ENCODE data around the gene TTC9C. TPM values are rescaled to one million over a fixed set of nuclear protein-coding genes. Genes with fewer than 3 reads are reported as not detected.

Gene TTC9C
- total and polyA plus RNA-seq, 2 of the 13 experiments (the other 11 are each of a cell fraction or from before 2014, with no cell fraction given) = 28.0 to 36.4 TPM

DNA sequence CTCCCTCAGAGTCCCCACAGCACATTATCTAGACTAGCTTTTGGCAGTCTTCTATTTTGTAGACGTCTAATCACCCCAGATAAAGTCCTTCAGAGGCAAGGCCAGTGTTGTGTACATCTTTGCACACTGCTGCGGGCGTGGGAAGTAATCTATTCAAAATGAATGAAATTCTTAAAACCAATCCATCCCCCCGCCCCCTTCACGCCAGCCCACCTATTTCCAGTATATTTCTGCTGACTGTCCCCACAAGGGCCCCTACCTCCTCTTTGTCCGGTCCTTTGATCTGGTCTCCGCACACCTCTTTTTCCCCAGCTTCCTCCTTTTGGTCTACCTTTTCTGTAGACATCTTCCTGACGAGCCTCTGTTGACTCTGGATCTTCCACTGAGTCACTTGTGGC is 21.4 kb upstream of the TTC9C start:
- Histone ChIP-seq H3K36me3 (replicated peaks in 1 of 2; ENCODE audit: control insufficient read depth in 1 of 2, insufficient read depth in 2 of 2, low read length in 2 of 2) (peaks cover 9 to 34% of the 10 kb centered on the region in 2 experiments), H3K4me3 (replicated peaks in 1 of 3; ENCODE audit: insufficient read depth in 1 of 3, low read depth in 2 of 3, low read length in 3 of 3) (no peak overlapping the region), H4K20me1 (ENCODE audit: insufficient read depth, low read length) (peaks cover 6% of the 10 kb centered on the region; the same call in 1 of the 2 replicates), H3K27ac (ENCODE audit: extremely low read length, insufficient read depth, low read length) (peak overlapping the region; percentile 49), H3K9ac (ENCODE audit: insufficient read depth, low read depth, low read length) (no peak overlapping the region), H2AFZ (ENCODE audit: low read length) (no peak overlapping the region), H3K4me1 (ENCODE audit: insufficient read depth, low read length) (peaks cover 18% of the 10 kb centered on the region), H3K79me2 (ENCODE audit: insufficient read depth, low read length) (no peaks in the 10 kb centered on the region), H3K9me3 (ENCODE audit: low read length) (no peaks in the 10 kb centered on the region), H3K27me3 (ENCODE audit: control insufficient read depth in 1 of 2, insufficient read depth in 2 of 2, low read length in 2 of 2) (no peaks in the 10 kb centered on the region), H3K4me2 (ENCODE audit: low read depth, low read length) (peak overlapping the region; percentile 99; the same call in 1 of the 2 replicates)
- ATAC-seq (no peak), DNase-seq (ENCODE audit: low spot score) (no peak), FAIRE-seq (no peak)
- CTCF ChIA-PET (ENCODE audit: low intra/inter-chr PET ratio, low total read pairs) = no interaction called here
- TF ChIP-seq ZNF556 (CRISPR knock-in tag; IDR thresholded peaks at IDR 0.05; ENCODE audit: borderline replicate concordance) (no peak), KMT2A (CRISPR knock-in tag; IDR thresholded peaks at IDR 0.05) (no peak), RFX3 (CRISPR knock-in tag; IDR thresholded peaks at IDR 0.05) (no peak), JUNB (CRISPR knock-in tag; IDR thresholded peaks at IDR 0.05; ENCODE audit: borderline replicate concordance) (no peak), ZNF891 (CRISPR knock-in tag; IDR thresholded peaks at IDR 0.05) (no peak), TEAD2 (CRISPR knock-in tag; IDR thresholded peaks at IDR 0.05) (no peak), ZNF326 (CRISPR knock-in tag; IDR thresholded peaks at IDR 0.05; ENCODE audit: borderline replicate concordance) (no peak)
- TF ChIP-seq, protein P1, sequence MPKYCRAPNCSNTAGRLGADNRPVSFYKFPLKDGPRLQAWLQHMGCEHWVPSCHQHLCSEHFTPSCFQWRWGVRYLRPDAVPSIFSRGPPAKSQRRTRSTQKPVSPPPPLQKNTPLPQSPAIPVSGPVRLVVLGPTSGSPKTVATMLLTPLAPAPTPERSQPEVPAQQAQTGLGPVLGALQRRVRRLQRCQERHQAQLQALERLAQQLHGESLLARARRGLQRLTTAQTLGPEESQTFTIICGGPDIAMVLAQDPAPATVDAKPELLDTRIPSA (CRISPR knock-in tag; IDR thresholded peaks at IDR 0.05; ENCODE audit: borderline replicate concordance) = no peak
- in situ Hi-C loops (cut with HindIII; ENCODE audit: extremely low pct_ligation_motif_present, low pct_unique_long_range_greater_than_20kb) = loop anchor here (10.0 kb wide), 1 partner anchor 312 kb away; no protein-coding TSS in a partner anchor
- BruUV-seq (replicated peaks) = no TSS peak
- 95% methylated on average over 8 of the region's 8 CpGs for WGBS (ENCODE audit: low lambda C conversion rate)
- intact Hi-C loops (cut with micrococcal nuclease; ENCODE audit: unreplicated experiment) = no loop called here
- POLR2A ChIA-PET = interaction anchor here (0.7 to 4.3 kb wide), 18 partner anchors 11 to 135 kb away, joined by 3 to 27 read pairs (median 4); partner anchors contain the start of genes B3GAT3, C11orf98, CSKMT and HNRNPUL2
